Measurements from ENCODE around the gene ZAP70.
"Not testable (repeated sequence)": the region's sequence is repeated elsewhere in the genome, so short reads cannot be mapped to it uniquely, and the experiment has no call there.

The ZAP70 gene

DNA sequence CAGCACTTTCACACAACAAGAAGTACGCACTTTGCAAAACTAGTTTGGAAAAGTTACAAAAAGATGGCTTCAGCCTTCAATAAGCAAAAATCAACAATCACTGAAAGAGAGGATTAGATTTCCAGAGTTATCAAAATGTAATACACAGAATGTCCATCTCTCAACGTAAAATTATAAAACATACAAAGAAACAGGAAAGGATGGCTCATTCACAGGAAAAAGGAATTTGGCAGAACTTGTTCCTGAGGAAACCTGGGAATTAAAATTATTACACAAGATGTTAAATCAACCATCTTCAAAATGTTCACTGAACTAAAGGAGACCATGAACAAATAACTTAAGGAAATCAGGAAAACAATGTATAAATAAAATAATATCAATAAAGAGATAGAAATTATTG, 35.9 kb upstream of the ZAP70 start:
- in situ Hi-C loops (cut with HindIII; ENCODE audit: low pct_unique_long_range_greater_than_20kb, low sequenced_read_pairs) = no loop called here
- no peak for DNase-seq (ENCODE audit: low read depth in 1 of 2, low spot score in 1 of 2)

GRCh38 chr2:97678298-97678697, 35.1 kb upstream of the ZAP70 start:
- no peak for TF ChIP-seq JUND (IDR thresholded peaks at IDR 0.05; ENCODE audit: low read depth)
- no peak for DNase-seq (ENCODE audit: low read depth in 1 of 2, low spot score in 1 of 2)
- in situ Hi-C loops (cut with HindIII; ENCODE audit: low pct_unique_long_range_greater_than_20kb, low sequenced_read_pairs) = no loop called here

More for the DNA sequence above, 35.9 kb upstream of the ZAP70 start:
- TF ChIP-seq JUND (IDR thresholded peaks at IDR 0.05; ENCODE audit: low read depth) = no peak

GRCh38 chr2:97687235-97687634, 26.1 kb upstream of the ZAP70 start:
- DNase-seq (ENCODE audit: low read depth in 1 of 2, low spot score in 1 of 2); in situ Hi-C loops (cut with HindIII; ENCODE audit: low pct_unique_long_range_greater_than_20kb, low sequenced_read_pairs): not testable (repeated sequence)

DNA sequence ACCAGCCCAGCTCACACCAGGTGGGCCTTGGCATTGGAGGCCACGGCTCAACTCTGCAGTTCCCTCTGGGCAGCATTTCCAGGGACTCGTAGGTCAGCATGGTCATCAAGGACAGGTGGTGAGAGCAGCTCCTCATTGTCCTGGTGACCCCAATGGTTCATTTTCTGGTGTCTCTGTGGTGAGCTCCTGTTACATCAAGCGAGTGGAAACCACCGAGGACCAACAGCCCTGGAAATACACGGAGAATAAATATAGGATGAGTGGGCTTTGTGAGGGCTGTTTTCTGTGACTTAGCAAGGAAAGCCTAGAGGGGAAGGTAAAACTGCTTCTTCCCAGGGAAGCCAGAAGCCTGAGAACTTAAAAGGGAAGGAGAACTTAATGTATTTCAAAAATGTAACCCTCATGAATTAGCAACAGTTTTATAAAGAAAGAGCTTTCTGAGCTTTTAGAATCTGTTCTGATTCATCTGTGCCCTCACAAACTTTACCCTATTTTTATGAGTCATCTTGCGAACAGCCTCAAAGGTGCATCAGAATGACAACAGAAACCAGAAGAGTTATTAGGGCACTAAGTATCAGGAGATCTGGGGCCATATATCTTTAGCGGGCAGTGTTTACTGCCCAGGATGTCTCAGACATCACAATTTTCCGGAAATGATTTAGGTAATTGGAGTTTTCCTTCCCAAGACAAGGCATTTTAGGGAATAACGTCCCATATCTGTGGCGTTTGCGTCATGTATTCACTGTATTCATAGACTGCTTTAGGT, 25.1 kb upstream of the ZAP70 start:
- in situ Hi-C loops (cut with HindIII; ENCODE audit: low pct_unique_long_range_greater_than_20kb, low sequenced_read_pairs) = no loop called here
- TF ChIP-seq JUND (IDR thresholded peaks at IDR 0.05; ENCODE audit: low read depth) = no peak
- no peak for DNase-seq (ENCODE audit: low read depth in 1 of 2, low spot score in 1 of 2)

- DNase-seq (ENCODE audit: low read depth in 1 of 2, low spot score in 1 of 2) = peak in 1 of 2 experiments; percentile 71
- in situ Hi-C loops (cut with HindIII; ENCODE audit: low pct_unique_long_range_greater_than_20kb, low sequenced_read_pairs) = no loop called here
- TF ChIP-seq JUND (IDR thresholded peaks at IDR 0.05; ENCODE audit: low read depth) = no peak
Observed at GRCh38 chr2:97691166-97691565, 22.2 kb upstream of the ZAP70 start.

DNA sequence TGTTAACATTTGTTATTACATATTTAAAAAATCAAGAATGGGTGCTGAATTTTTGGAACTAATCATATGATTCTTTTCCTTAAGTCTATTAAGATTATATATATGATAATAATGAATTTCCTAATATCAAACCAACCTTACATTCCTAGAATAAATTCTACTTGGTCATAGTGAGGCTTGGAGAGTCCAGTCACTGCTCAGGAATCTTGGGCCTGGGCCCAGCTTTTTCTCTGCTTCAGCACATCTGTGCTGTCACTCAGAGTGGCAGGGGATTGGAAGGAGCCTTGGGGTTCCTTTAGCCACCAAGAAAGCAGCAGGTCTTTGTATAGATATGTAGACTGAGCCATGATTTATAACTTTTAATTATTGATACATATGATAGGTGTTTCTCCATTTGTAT, 19.9 kb upstream of the ZAP70 start:
- no peak for TF ChIP-seq JUND (IDR thresholded peaks at IDR 0.05; ENCODE audit: low read depth)
- no peak for DNase-seq (ENCODE audit: low read depth in 1 of 2, low spot score in 1 of 2)
- in situ Hi-C loops (cut with HindIII; ENCODE audit: low pct_unique_long_range_greater_than_20kb, low sequenced_read_pairs) = no loop called here

DNA sequence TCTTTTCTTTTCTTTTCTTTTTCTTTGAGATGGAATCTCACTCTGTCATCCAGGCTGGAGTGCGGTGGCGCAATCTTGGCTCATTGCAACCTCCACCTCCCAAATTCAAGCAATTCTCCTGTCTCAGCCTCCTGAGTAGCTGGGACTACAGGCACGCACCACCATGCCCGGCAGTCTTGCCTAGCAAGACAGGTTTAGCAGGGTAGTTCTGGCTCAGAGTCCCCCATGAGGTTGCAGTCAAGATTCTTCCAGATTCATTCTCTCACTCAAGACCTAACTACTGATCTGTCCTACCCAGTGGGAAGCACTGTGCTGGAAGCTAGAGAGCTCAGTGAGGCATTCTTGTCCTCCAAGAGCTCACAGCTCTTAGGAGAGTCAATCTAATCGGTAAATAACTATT, 17.6 kb upstream of the ZAP70 start:
- DNase-seq (ENCODE audit: low read depth in 1 of 2, low spot score in 1 of 2) = peak in 1 of 2 experiments; percentile 62
- in situ Hi-C loops (cut with HindIII; ENCODE audit: low pct_unique_long_range_greater_than_20kb, low sequenced_read_pairs) = no loop called here
- no peak for TF ChIP-seq JUND (IDR thresholded peaks at IDR 0.05; ENCODE audit: low read depth)

GRCh38 chr2:97697252-97698235, 15.8 kb upstream of the ZAP70 start:
- in situ Hi-C loops (cut with HindIII; ENCODE audit: low pct_unique_long_range_greater_than_20kb, low sequenced_read_pairs) = no loop called here
- peak; percentile 36 to 81 for DNase-seq (ENCODE audit: low read depth in 1 of 2, low spot score in 1 of 2)
- no peak for TF ChIP-seq JUND (IDR thresholded peaks at IDR 0.05; ENCODE audit: low read depth)

- in situ Hi-C loops (cut with HindIII; ENCODE audit: low pct_unique_long_range_greater_than_20kb, low sequenced_read_pairs) = no loop called here
- DNase-seq (ENCODE audit: low read depth in 1 of 2, low spot score in 1 of 2) = no peak
- no peak for TF ChIP-seq JUND (IDR thresholded peaks at IDR 0.05; ENCODE audit: low read depth)
Observed at GRCh38 chr2:97698530-97698929, 14.8 kb upstream of the ZAP70 start.

- peak in 1 of 2 experiments; percentile 70 for DNase-seq (ENCODE audit: low read depth in 1 of 2, low spot score in 1 of 2)
- in situ Hi-C loops (cut with HindIII; ENCODE audit: low pct_unique_long_range_greater_than_20kb, low sequenced_read_pairs) = no loop called here
- TF ChIP-seq JUND (IDR thresholded peaks at IDR 0.05; ENCODE audit: low read depth) = no peak
Observed at GRCh38 chr2:97699765-97700444, 13.5 kb upstream of the ZAP70 start.

DNA sequence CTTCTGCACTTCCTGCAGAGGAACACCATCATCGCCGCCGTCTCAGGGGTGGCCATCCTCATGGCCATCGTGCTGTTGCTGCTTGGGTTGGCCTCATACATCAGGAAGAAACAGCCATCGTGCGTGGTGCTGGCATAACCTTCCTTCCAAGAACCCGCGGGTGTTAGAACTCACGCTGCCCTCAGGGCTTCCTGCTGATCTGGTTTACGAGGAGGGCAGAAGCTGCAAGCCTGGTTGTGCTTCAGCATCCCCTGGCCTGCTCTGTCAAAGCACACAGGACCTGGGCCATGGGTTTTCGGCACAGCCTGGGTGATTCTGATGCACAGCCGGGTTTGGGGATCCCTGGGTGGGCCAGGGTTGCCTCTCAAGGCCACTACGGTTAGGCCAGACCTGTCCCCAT, 12.2 kb upstream of the ZAP70 start:
- no peak for TF ChIP-seq JUND (IDR thresholded peaks at IDR 0.05; ENCODE audit: low read depth)
- in situ Hi-C loops (cut with HindIII; ENCODE audit: low pct_unique_long_range_greater_than_20kb, low sequenced_read_pairs) = no loop called here
- DNase-seq (ENCODE audit: low read depth in 1 of 2, low spot score in 1 of 2) = no peak

- in situ Hi-C loops (cut with HindIII; ENCODE audit: low pct_unique_long_range_greater_than_20kb, low sequenced_read_pairs) = no loop called here
- TF ChIP-seq JUND (IDR thresholded peaks at IDR 0.05; ENCODE audit: low read depth) = no peak
- DNase-seq (ENCODE audit: low read depth in 1 of 2, low spot score in 1 of 2) = no peak
Observed at GRCh38 chr2:97701851-97702465, 11.4 kb upstream of the ZAP70 start.
